ENCODE measurements around the gene BRIP1.

DNA sequence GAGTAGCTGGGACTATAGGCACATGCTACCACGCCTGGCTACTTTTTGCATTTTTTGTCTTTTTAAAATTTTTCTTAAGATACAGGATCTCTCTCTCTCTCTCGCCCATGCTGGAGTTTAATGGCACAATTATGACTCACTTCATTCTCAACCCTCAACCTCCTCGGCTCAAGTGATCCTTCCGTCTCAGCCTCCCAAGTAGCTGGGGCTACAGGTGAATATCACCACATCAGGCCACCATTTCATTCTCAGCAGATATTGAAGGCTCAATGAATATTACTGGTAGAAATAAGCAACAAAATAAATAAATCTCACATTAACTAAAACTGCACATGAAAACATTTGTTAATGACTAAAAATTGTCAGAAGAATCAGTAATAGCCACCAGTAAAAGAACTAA, 41.7 kb downstream of the BRIP1 start:
- TF ChIP-seq POLR2A (IDR thresholded peaks at IDR 0.05; ENCODE audit: low read depth, low read length), result no peak
- TF ChIP-seq, protein P1, sequence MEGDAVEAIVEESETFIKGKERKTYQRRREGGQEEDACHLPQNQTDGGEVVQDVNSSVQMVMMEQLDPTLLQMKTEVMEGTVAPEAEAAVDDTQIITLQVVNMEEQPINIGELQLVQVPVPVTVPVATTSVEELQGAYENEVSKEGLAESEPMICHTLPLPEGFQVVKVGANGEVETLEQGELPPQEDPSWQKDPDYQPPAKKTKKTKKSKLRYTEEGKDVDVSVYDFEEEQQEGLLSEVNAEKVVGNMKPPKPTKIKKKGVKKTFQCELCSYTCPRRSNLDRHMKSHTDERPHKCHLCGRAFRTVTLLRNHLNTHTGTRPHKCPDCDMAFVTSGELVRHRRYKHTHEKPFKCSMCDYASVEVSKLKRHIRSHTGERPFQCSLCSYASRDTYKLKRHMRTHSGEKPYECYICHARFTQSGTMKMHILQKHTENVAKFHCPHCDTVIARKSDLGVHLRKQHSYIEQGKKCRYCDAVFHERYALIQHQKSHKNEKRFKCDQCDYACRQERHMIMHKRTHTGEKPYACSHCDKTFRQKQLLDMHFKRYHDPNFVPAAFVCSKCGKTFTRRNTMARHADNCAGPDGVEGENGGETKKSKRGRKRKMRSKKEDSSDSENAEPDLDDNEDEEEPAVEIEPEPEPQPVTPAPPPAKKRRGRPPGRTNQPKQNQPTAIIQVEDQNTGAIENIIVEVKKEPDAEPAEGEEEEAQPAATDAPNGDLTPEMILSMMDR (IDR thresholded peaks at IDR 0.05; ENCODE audit: extremely low read depth in 1 of 2, insufficient read depth in 1 of 2, low read depth in 1 of 2, low read length in 2 of 2), result no peak
